A673 (cell line): ENCODE results near the gene ZNF362. TPM values are rescaled to one million over a fixed set of nuclear protein-coding genes. Genes with fewer than 3 reads are reported as not detected.

ENCODE experiments used
- BruUV-seq: library from RNA; stranded (reverse); fragments of 400-500 nt; replicated peaks from 2 replicates; lab custom pipeline; 2021; lab: Mats Ljungman, UMichigan
- CTCF ChIA-PET: fragments of 300-600 bp; sonication (Branson Sonifier 250); formaldehyde crosslinking; loops from one replicate; lab custom pipeline; 2022; ENCODE audit warnings: antibody characterized with exemption; lab: Charles Lee
- POLR2A ChIA-PET: fragments of 300-600 bp; sonication (Branson Sonifier 250); formaldehyde crosslinking; loops from one replicate; lab custom pipeline; 2022; ENCODE audit warnings: antibody characterized with exemption; ENCODE audit not compliant: low non-redundant PET; lab: Charles Lee
- DNase-seq: peaks from one replicate; pipeline ENCODE4 v3.0.0-alpha.2; 2015; ENCODE audit warnings: low spot score
- H3K27ac ChIP-seq: fragments of 200-600 bp; sonication (generic); 2 replicates; pipeline ENCODE4 v1.5.1; 2016; ENCODE audit warnings: mixed run types, low read depth, mild to moderate bottlenecking, mixed read lengths, antibody characterized with exemption, low read length; ENCODE audit not compliant: poor library complexity, severe bottlenecking
- H3K27me3 ChIP-seq: fragments of 200-600 bp; sonication (generic); replicated peaks from 2 replicates; pipeline ENCODE4 v1.6.1; 2017; ENCODE audit warnings: mixed run types, low read depth, mild to moderate bottlenecking, mixed read lengths, antibody characterized with exemption, low read length; ENCODE audit not compliant: insufficient read depth, poor library complexity
- H3K36me3 ChIP-seq: fragments of 200-600 bp; sonication (generic); 2 replicates; pipeline ENCODE4 v1.6.1; 2016; ENCODE audit warnings: mixed run types, mild to moderate bottlenecking, mixed read lengths, antibody characterized with exemption, low read length; ENCODE audit not compliant: insufficient read depth, poor library complexity, severe bottlenecking
- H3K4me1 ChIP-seq: fragments of 200-600 bp; sonication (generic); 2 replicates; pipeline ENCODE4 v1.6.1; 2017; ENCODE audit warnings: mixed run types, mild to moderate bottlenecking, mixed read lengths, antibody characterized with exemption, low read length; ENCODE audit not compliant: insufficient read depth, poor library complexity, severe bottlenecking
- H3K4me3 ChIP-seq: fragments of 200-600 bp; sonication (generic); 2 replicates; pipeline ENCODE4 v1.5.1; 2016; ENCODE audit warnings: low read depth, mixed run types, mild to moderate bottlenecking, mixed read lengths, low read length; ENCODE audit not compliant: poor library complexity, severe bottlenecking
- H3K9me3 ChIP-seq: fragments of 200-600 bp; sonication (generic); 2 replicates; pipeline ENCODE4 v1.6.1; 2016; ENCODE audit warnings: mixed run types, low read depth, mild to moderate bottlenecking, mixed read lengths, antibody characterized with exemption, low read length; ENCODE audit not compliant: poor library complexity, severe bottlenecking
- EZH2 ChIP-seq: fragments of 200-600 bp; sonication (generic); IDR thresholded peaks from 2 replicates; pipeline ENCODE4 v1.6.1; 2017; ENCODE audit warnings: borderline replicate concordance, low read depth, mild to moderate bottlenecking, mixed read lengths, antibody characterized with exemption, low read length; ENCODE audit not compliant: poor library complexity, severe bottlenecking
- intact Hi-C: fragments of 100-400 bp; cut with micrococcal nuclease; formaldehyde crosslinking; loops from one replicate; pipeline ENCODE4 v1.10.0; 2022; ENCODE audit not compliant: unreplicated experiment
- total RNA-seq: library from RNA; stranded (reverse); gene quantifications from 2 replicates; pipeline ENCODE4 v1.2.3, GENCODE V29; 2021
- TF ChIP-seq, protein P1 (sequence below): fragments of 300-800, 200-600 bp; sonication (generic); conservative IDR thresholded peaks from 2 replicates; pipeline ENCODE4 v1.5.1; 2017; ENCODE audit warnings: low read depth, mild to moderate bottlenecking, antibody characterized with exemption, low read length, moderate library complexity, mixed read lengths

ZNF362 gene
- total RNA-seq, 1 experiment from 2014 or later: 40.1 TPM

DNA sequence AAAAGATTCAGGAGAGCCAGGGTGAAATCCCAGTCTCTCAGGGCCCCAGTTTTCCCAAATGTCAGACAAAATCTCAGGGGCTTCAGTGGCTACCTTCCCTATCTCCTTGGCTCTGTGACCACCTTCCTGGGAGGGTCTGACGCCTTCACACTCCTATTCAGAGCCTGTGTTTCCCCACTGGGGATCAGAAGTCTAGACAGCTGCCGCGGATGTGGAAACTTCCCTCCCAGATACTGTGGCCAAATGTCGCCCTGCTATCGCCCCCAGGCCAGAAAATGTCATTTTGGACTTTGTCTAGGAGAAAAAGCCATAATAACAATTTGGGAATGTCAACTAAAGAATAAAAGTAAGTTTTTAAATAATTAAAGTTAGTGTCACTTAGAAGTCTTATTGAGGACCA lies 48.7 kb downstream of the ZNF362 start:
- POLR2A ChIA-PET: interaction anchor here (0.7 kb wide), 1 partner anchor 884 kb away, joined by 3 read pairs; no protein-coding TSS in a partner anchor
- CTCF ChIA-PET: no interaction called here
- TF ChIP-seq, protein P1, sequence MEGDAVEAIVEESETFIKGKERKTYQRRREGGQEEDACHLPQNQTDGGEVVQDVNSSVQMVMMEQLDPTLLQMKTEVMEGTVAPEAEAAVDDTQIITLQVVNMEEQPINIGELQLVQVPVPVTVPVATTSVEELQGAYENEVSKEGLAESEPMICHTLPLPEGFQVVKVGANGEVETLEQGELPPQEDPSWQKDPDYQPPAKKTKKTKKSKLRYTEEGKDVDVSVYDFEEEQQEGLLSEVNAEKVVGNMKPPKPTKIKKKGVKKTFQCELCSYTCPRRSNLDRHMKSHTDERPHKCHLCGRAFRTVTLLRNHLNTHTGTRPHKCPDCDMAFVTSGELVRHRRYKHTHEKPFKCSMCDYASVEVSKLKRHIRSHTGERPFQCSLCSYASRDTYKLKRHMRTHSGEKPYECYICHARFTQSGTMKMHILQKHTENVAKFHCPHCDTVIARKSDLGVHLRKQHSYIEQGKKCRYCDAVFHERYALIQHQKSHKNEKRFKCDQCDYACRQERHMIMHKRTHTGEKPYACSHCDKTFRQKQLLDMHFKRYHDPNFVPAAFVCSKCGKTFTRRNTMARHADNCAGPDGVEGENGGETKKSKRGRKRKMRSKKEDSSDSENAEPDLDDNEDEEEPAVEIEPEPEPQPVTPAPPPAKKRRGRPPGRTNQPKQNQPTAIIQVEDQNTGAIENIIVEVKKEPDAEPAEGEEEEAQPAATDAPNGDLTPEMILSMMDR: no peak
- no peak for TF ChIP-seq EZH2
- no peaks in the 10 kb centered on the region for H3K27me3 ChIP-seq
- no peak for DNase-seq
- peaks cover 5% of the 10 kb centered on the region for H3K4me1 ChIP-seq
- BruUV-seq: no TSS peak
- intact Hi-C loops: no loop called here
- H3K36me3 ChIP-seq: no peaks in the 10 kb centered on the region
- no peak overlapping the region for H3K4me3 ChIP-seq
- no peaks in the 10 kb centered on the region for H3K9me3 ChIP-seq
- no peak overlapping the region for H3K27ac ChIP-seq

DNA sequence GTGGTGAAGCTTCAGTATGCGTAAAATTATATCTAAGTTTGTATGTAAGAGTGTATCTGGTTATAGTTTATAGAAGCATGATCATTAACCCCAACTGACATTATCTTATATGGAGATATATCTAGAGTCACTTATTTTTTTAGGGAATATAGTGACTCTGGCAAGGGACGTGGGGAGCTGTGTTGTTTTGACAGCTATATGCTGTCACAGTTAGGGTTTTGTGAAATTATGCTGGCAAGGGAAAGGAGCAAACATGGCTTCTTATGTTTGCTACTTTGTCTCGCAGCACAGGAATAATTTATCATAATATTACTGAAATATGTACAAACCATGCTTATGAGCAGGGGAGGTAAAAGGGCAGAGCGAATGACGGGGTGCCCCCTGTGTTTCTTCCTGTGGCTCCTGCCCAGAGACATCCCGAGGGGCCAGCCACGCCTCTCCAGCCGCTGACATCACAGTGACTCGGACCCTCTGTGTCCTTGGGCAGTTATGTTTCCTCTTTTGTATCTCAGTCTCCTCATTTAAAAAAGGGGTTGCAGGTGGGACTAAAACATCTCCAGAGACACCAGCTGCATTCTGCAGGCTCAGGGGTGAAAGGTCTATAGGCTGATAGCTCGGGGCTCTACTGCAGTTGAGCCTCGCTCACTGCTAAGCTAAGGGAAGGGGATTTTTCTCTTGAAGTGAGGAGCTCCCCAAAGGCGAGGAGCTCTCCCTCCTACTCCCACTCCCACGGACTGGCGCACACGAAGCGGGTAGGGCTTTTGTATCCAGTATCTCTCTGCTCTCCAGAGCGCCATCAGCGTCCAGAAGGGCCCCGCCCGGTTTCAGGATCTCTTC lies 49.7 kb downstream of the ZNF362 start:
- CTCF ChIA-PET: no interaction called here
- intact Hi-C loops: no loop called here
- no peaks in the 10 kb centered on the region for H3K9me3 ChIP-seq
- DNase-seq: no peak
- POLR2A ChIA-PET: interaction anchor here (0.7 kb wide), 1 partner anchor 883 kb away, joined by 3 read pairs; no protein-coding TSS in a partner anchor
- H3K36me3 ChIP-seq: no peaks in the 10 kb centered on the region
- no peak overlapping the region for H3K4me3 ChIP-seq
- H3K4me1 ChIP-seq: no peaks in the 10 kb centered on the region
- no peak overlapping the region for H3K27ac ChIP-seq
- no TSS peak for BruUV-seq
- no peak for TF ChIP-seq EZH2
- TF ChIP-seq, protein P1: no peak
- H3K27me3 ChIP-seq: no peaks in the 10 kb centered on the region

DNA sequence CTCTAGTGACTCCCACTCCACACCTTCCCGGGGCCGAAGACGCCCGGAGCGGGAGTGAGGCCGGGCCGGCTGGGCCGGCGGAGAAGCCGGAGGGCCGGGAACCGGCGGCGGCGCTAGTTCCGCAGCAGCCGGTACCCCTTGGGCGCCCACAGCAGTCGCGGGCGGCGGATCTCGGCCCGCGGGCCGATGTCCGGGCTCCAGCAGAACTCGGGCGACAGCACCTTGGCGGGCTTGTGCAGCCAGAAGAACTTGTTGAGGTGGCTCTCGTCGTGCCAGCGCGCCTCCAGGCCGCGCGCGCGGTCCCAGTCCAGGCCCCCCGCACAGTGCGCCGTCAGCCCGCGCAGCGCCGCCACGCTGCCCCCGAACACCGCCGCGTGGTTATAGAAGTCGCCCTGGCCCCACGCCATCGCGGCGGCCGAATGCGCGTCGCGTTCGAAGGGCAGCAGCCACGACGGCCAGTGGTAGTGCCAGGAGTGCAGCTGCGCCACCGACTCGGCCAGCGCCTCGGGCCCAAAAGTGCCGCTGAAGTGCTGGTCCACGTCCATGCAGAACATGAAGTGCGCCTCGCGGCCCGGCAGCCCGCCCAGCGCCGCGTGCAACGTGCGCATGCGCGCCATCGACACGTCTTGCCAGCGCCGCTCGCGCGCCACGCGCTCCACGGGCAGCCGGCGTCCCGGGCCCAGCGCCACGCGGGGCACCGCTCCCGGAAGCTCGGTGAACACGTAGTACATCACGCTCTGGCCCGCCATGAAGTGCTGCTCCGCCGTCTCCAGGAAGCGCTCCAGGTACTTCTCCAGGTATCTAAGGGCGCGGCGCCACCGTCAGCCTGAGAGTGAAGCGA lies 50.6 kb downstream of the ZNF362 start:
- POLR2A ChIA-PET: no interaction called here
- CTCF ChIA-PET: no interaction called here
- Histone ChIP-seq H3K4me1 (no peaks in the 10 kb centered on the region), H3K27ac (no peak overlapping the region), H3K27me3 (no peaks in the 10 kb centered on the region), H3K36me3 (no peaks in the 10 kb centered on the region), H3K4me3 (no peak overlapping the region), H3K9me3 (no peaks in the 10 kb centered on the region)
- BruUV-seq: no TSS peak
- intact Hi-C loops: no loop called here
- TF ChIP-seq, protein P1: no peak
- no peak for TF ChIP-seq EZH2
- DNase-seq: no peak
